GM12878 (cell line): ENCODE measurements around the gene C1orf52. TPM values are rescaled to one million over a fixed set of nuclear protein-coding genes. Genes with fewer than 3 reads are reported as not detected.

Source experiments
- ATAC-seq: fragments of 200-7000 bp; cut with Tn5 transposase; 3 replicates; pipeline ENCODE4 v1.9.1; 2020; ENCODE audit warnings: mild to moderate bottlenecking, moderate library complexity
- BruUV-seq: library from RNA; stranded (reverse); fragments of 400-500 nt; replicated peaks from 2 replicates; lab custom pipeline; 2021; lab: Mats Ljungman, UMichigan
- CTCF ChIA-PET: fragments of 300-600 bp; sonication (Branson Sonifier 250); formaldehyde crosslinking; extraction: SDS; loops from one replicate; lab custom pipeline; 2021; ENCODE audit warnings: inconsistent platforms; lab: Yijun Ruan, JAX
- POLR2A ChIA-PET: fragments of 350-600 bp; formaldehyde crosslinking; extraction: SDS; loops from one replicate; lab custom pipeline; 2021; ENCODE audit warnings: inconsistent platforms; lab: Charles Lee
- RAD21 ChIA-PET: fragments of 300-600 bp; sonication (Branson Sonifier 250); formaldehyde crosslinking; loops from one replicate; lab custom pipeline; 2023; ENCODE audit warnings: antibody characterized with exemption; ENCODE audit not compliant: unreplicated experiment; lab: Charles Lee
- SMC1A ChIA-PET: fragments of 300-600 bp; sonication (Branson Sonifier 250); formaldehyde crosslinking; loops from one replicate; lab custom pipeline; 2023; ENCODE audit not compliant: unreplicated experiment, uncharacterized antibody; lab: Charles Lee
- DNase-seq: peaks from one replicate; pipeline ENCODE4 v3.0.0-alpha.2; 2011; ENCODE audit warnings: low read depth, low spot score
- FAIRE-seq: peaks from 3 replicates; lab custom pipeline; 2011; peaks lifted over from hg19 to GRCh38; lab: Jason Lieb, UNC
- H2AFZ ChIP-seq: 2 replicates; pipeline ENCODE4 v1.6.0; 2011; ENCODE audit warnings: low read depth, low read length, control low read depth; ENCODE audit not compliant: control insufficient read depth
- H3K27ac ChIP-seq: 2 replicates; pipeline ENCODE4 v1.5.1; 2011; ENCODE audit warnings: control low read depth; ENCODE audit not compliant: control insufficient read depth, insufficient read depth
- H3K27me3 ChIP-seq, 2 experiments: replicated peaks in 1 of 2; 2 replicates each; pipeline versions ENCODE4 v1.6.0 to v1.6.1; 2011; ENCODE audit warnings: low read length in 1 of 2; ENCODE audit not compliant: control insufficient read depth in 2 of 2, insufficient read depth in 2 of 2
- H3K36me3 ChIP-seq, 2 experiments: 2 replicates each; pipeline ENCODE4 v1.5.1; 2011; ENCODE audit warnings: low read length in 1 of 2; ENCODE audit not compliant: control insufficient read depth in 2 of 2, insufficient read depth in 2 of 2
- H3K4me1 ChIP-seq: 2 replicates; pipeline ENCODE4 v1.6.1; 2011; ENCODE audit warnings: mild to moderate bottlenecking, low read length, moderate library complexity, mixed read lengths; ENCODE audit not compliant: control insufficient read depth, insufficient read depth
- H3K4me2 ChIP-seq: 2 replicates; pipeline ENCODE4 v1.6.0; 2011; ENCODE audit warnings: control low read depth; ENCODE audit not compliant: control insufficient read depth, insufficient read depth
- H3K4me3 ChIP-seq: fragments of 200-600 bp; sonication (generic); 2 replicates; pipeline ENCODE4 v1.5.1; 2016
- H3K79me2 ChIP-seq: 2 replicates; pipeline ENCODE4 v1.6.0; 2011; ENCODE audit warnings: low read length; ENCODE audit not compliant: control insufficient read depth, insufficient read depth
- H3K9ac ChIP-seq: 2 replicates; pipeline ENCODE4 v1.8.0; 2011; ENCODE audit warnings: low read length, control low read depth, mixed read lengths; ENCODE audit not compliant: control insufficient read depth, insufficient read depth
- H3K9me3 ChIP-seq: replicated peaks from 3 replicates; pipeline ENCODE4 v1.5.1; 2011; ENCODE audit warnings: mild to moderate bottlenecking, low read length; ENCODE audit not compliant: control insufficient read depth, insufficient read depth
- H4K20me1 ChIP-seq: 2 replicates; pipeline ENCODE4 v1.6.0; 2011; ENCODE audit not compliant: control insufficient read depth, insufficient read depth
- ATF2 ChIP-seq: IDR thresholded peaks from 2 replicates; pipeline ENCODE4 v1.6.1; 2012; ENCODE audit warnings: low read length, inconsistent platforms
- IKZF2 ChIP-seq, 2 experiments: fragments of 450-650 bp; IDR thresholded peaks; 2 replicates each; pipeline ENCODE4 v1.6.1; 2017; ENCODE audit warnings: mild to moderate bottlenecking in 2 of 2, moderate library complexity in 2 of 2
- RUNX3 ChIP-seq: IDR thresholded peaks from 2 replicates; pipeline ENCODE4 v1.6.1; 2012; ENCODE audit warnings: low read length, inconsistent platforms
- TBL1XR1 ChIP-seq: IDR thresholded peaks from 2 replicates; pipeline ENCODE4 v1.6.1; 2012; ENCODE audit warnings: low read depth, low read length, improper control_type of control experiment
- WRNIP1 ChIP-seq: IDR thresholded peaks from 2 replicates; pipeline ENCODE4 v1.6.1; 2011; ENCODE audit warnings: low read depth, low read length, improper control_type of control experiment, borderline replicate concordance
- ZBTB40 ChIP-seq: fragments of 450-650 bp; IDR thresholded peaks from 2 replicates; pipeline ENCODE4 v1.6.1; 2016; ENCODE audit warnings: mild to moderate bottlenecking, moderate library complexity, borderline replicate concordance
- WGBS: methylation state at CpG from one replicate; pipeline ENCODE4 v1.1.6; 2016; ENCODE audit warnings: low lambda C conversion rate; ENCODE audit not compliant: insufficient replicate concordance, insufficient coverage; ENCODE audit errors: missing lambda C conversion rate; 5-methylcytosine and 5-hydroxymethylcytosine counted together
- in situ Hi-C: fragments of 300-500 bp; cut with MboI; formaldehyde crosslinking; loops from 9 replicates; pipeline ENCODE4 v1.14.3; 2018; ENCODE audit warnings: mixed read lengths
- intact Hi-C: fragments of 100-400 bp; cut with micrococcal nuclease; formaldehyde crosslinking; loops from one replicate; pipeline ENCODE4 v1.14.2; 2022; ENCODE audit not compliant: unreplicated experiment
- polyA plus RNA-seq, 11 experiments: library from polyadenylated mRNA; depleted of rRNA in 4 of 11; unstranded in 6 of 11; stranded (reverse) in 5 of 11; fragments of >200 nt; fragmentation: Nextera tagmentation in 4 of 11; fragmentation: Illumina TruSeq in 1 of 11; extraction: Ambion mirVana in 4 of 11; extraction: Trizol in 1 of 11; gene quantifications; 1 replicate in 1 of 11; 2 replicates in 10 of 11; pipeline versions ENCODE4 v1.2.1 to v1.2.3, GENCODE V29; 2011 to 2016; ENCODE audit warnings: inconsistent platforms in 2 of 11, missing spikeins in 2 of 11, low read depth in 1 of 11
- total RNA-seq, 4 experiments: library from RNA; depleted of rRNA in 3 of 4; stranded (reverse); fragments of >200 nt in 3 of 4; fragmentation: Illumina TruSeq in 1 of 4; extraction: Trizol in 1 of 4; gene quantifications; 2 replicates each; pipeline versions ENCODE4 v1.2.1 to v1.2.3, GENCODE V29; 2013 to 2021

Gene C1orf52
- total and polyA plus RNA-seq, 10 of the 15 experiments (the other 5 are each of a cell fraction or from before 2014, with no cell fraction given) = 9.4 to 39.5 (median 17.6) TPM

- Histone ChIP-seq H3K27me3 (no peaks in the 10 kb centered on the region), H3K9ac (no peak overlapping the region), H4K20me1 (no peaks in the 10 kb centered on the region), H3K4me1 (peaks cover 11% of the 10 kb centered on the region), H3K9me3 (no peaks in the 10 kb centered on the region), H3K4me3 (no peak overlapping the region)
- SMC1A ChIA-PET = no interaction called here
- in situ Hi-C loops = no loop called here
- no peak for FAIRE-seq
- CTCF ChIA-PET = interaction anchor here (0.6 kb wide), 1 partner anchor 35 kb away, joined by 3 read pairs; no protein-coding TSS in a partner anchor
- TF ChIP-seq RUNX3 = peak; percentile 47; the same call in 1 of the 2 replicates
- TF ChIP-seq IKZF2 (IDR thresholded peaks at IDR 0.05) = no peak
- no peak for TF ChIP-seq TBL1XR1
- no peak for TF ChIP-seq ATF2
- TF ChIP-seq ZBTB40 = no peak
- no peak for TF ChIP-seq WRNIP1
- TF ChIP-seq, all 136 proteins: peak for 1
- DNase-seq (no peak), ATAC-seq (no peak)
- ChIA-PET POLR2A (no interaction called here), RAD21 (no interaction called here)
- no peaks in the 10 kb centered on the region for H3K36me3 ChIP-seq
- H3K27ac ChIP-seq = no peak overlapping the region
- peak overlapping the region; percentile 65; the same call in 1 of the 2 replicates for H3K4me2 ChIP-seq
- H2AFZ ChIP-seq = no peak overlapping the region; the same call in 1 of the 2 replicates
- intact Hi-C loops = no loop called here
- no peaks in the 10 kb centered on the region for H3K79me2 ChIP-seq
- WGBS = 77% methylated on average over 9 of the region's 9 CpGs
- BruUV-seq = no TSS peak
These were observed 29.9 kb upstream of the C1orf52 start for GRCh38 chr1:85289207-85289847.
